Fibroblast of villous mesenchyme (primary cell): ENCODE results near the gene C11orf16. TPM values are rescaled to one million over a fixed set of nuclear protein-coding genes. Genes with fewer than 3 reads are reported as not detected.

ENCODE experiments used
- small RNA-seq: library from RNA; depleted of rRNA; stranded (forward); fragments of <200 nt; gene quantifications from one replicate; pipeline ENCODE3, GENCODE V24; 2012
- total RNA-seq: library from RNA; depleted of rRNA; stranded (reverse); fragments of >200 nt; gene quantifications from 2 replicates; pipeline ENCODE4 v1.2.3, GENCODE V29; 2012

C11orf16 gene
- total RNA-seq, 1 donor: not detected

Small RNA genes lying within 50 kb of the gene (small RNA-seq; reads per million reads assigned to genes)
- gene RF00019: not detected

Other genes with a start within 250 kb of the C11orf16 start
- 59.6 and 74.3 TPM in 2 replicates for gene AKIP1, start 21.8 kb downstream of the C11orf16 start, total RNA-seq
- not detected in 2 replicates for gene ASCL3, start 10.1 kb upstream of the C11orf16 start, total RNA-seq
- gene TMEM9B, start 31.5 kb upstream of the C11orf16 start, total RNA-seq: 25.4 and 43.2 TPM in 2 replicates
- 10.8 and 20.9 TPM in 2 replicates for gene NRIP3, start 71.1 kb upstream of the C11orf16 start, total RNA-seq
- 0.97 and 1.3 TPM in 2 replicates for gene SCUBE2, start 158.7 kb upstream of the C11orf16 start, total RNA-seq